Measurements from ENCODE around the gene BYSL. TPM values are rescaled to one million over a fixed set of nuclear protein-coding genes. Genes with fewer than 3 reads are reported as not detected.

BYSL gene
- total RNA-seq, 4 donors from 2014 or later: 4.4 to 12.4 (median 6.1) TPM

DNA sequence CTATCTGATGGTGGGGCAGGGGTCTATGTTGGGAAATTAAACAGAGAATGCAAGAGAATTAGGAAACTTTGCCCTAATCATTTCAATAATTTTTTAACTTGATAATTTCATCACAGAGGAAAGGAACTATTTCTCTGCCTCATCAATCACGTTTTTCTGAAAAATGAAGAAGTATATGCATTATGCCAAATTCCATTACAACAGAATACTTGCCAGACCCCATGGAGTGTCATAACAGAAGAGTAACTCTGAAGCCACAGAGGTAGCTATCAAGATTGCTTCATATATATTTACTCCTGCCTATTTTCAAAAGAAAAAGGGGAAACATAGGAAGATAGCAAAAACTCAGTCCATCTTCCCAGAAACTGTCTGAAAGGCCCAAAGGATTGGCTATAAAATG is 20.4 kb upstream of the BYSL start:
- H3K27ac ChIP-seq: no peak overlapping the region
- H3K4me1 ChIP-seq: peaks cover 0 to 7% (median 3%) of the 10 kb centered on the region in 4 donors
- H3K9me3 ChIP-seq: no peaks in the 10 kb centered on the region
- H3K4me3 ChIP-seq: no peak overlapping the region
- TF ChIP-seq CTCF (IDR thresholded peaks at IDR 0.05): no peak
- no peak for TF ChIP-seq POLR2A (IDR thresholded peaks at IDR 0.05)
- H3K27me3 ChIP-seq: no peaks in the 10 kb centered on the region
- H3K36me3 ChIP-seq: peaks cover 0 to 37% (median 0%) of the 10 kb centered on the region in 3 donors
- DNase-seq: no peak

DNA sequence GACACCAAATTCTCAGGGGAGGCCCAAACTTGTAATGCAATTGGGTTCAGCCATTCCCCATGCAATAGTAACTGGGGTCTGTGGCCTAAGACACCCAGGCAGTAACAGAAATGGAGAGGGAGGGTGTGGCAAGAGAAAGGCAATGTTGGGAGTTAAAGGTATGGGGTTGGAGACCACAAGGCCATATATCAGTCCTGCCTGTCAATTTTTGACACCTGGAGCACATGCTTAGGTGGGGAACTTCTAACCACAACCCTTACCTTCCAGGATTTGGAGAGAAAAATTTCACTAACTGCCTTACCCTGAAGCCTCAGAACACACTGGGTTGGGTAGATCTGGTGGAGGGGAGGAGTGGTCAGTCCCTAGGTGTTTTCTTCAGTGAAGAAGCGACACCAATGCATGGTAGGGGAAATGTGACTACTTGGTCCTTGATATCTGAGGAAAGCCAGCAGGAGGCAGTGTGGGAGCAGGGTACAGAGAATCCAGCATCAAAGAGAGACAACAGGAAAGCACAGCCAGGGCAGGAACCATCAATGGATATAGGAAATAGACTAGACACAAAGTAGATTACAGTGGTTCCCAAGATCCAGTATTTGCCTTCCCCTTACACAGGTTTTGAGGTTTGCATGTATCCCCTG is 19.3 kb upstream of the BYSL start:
- peaks cover 0 to 49% (median 0%) of the 10 kb centered on the region in 3 donors for H3K36me3 ChIP-seq
- no peak overlapping the region for H3K4me3 ChIP-seq
- H3K27me3 ChIP-seq: no peaks in the 10 kb centered on the region
- no peak overlapping the region for H3K27ac ChIP-seq
- TF ChIP-seq CTCF (IDR thresholded peaks at IDR 0.05) (peak in 4 of 6 experiments; percentile 26 to 45 (median 41)), POLR2A (IDR thresholded peaks at IDR 0.05) (no peak)
- H3K4me1 ChIP-seq: no peaks in the 10 kb centered on the region
- no peaks in the 10 kb centered on the region for H3K9me3 ChIP-seq
- peak in 2 of 3 donors; percentile 48 to 57 for DNase-seq

- DNase-seq: no peak
- Histone ChIP-seq H3K36me3 (peaks cover 0 to 72% (median 0%) of the 10 kb centered on the region in 3 donors), H3K27ac (no peak overlapping the region), H3K4me3 (no peak overlapping the region), H3K4me1 (peaks cover 0 to 2% (median 0%) of the 10 kb centered on the region in 4 donors), H3K9me3 (no peaks in the 10 kb centered on the region), H3K27me3 (no peaks in the 10 kb centered on the region)
- TF ChIP-seq CTCF (IDR thresholded peaks at IDR 0.05) (no peak), POLR2A (IDR thresholded peaks at IDR 0.05) (no peak)
These were observed 11.6 kb upstream of the BYSL start for GRCh38 chr6:41909727-41910126.

GRCh38 chr6:41914343-41914742 is 7.0 kb upstream of the BYSL start:
- H3K4me1 ChIP-seq: peaks cover 0 to 3% (median 0%) of the 10 kb centered on the region in 4 donors
- no peaks in the 10 kb centered on the region for H3K27me3 ChIP-seq
- no peaks in the 10 kb centered on the region for H3K9me3 ChIP-seq
- H3K36me3 ChIP-seq: peaks cover 0 to 47% (median 0%) of the 10 kb centered on the region in 3 donors
- DNase-seq: no peak
- TF ChIP-seq CTCF (IDR thresholded peaks at IDR 0.05) (no peak), POLR2A (IDR thresholded peaks at IDR 0.05) (no peak)
- no peak overlapping the region for H3K4me3 ChIP-seq
- H3K27ac ChIP-seq: no peak overlapping the region

GRCh38 chr6:41914869-41915530 is 6.3 kb upstream of the BYSL start:
- no peak overlapping the region for H3K4me3 ChIP-seq
- H3K27me3 ChIP-seq: no peaks in the 10 kb centered on the region
- H3K27ac ChIP-seq: no peak overlapping the region
- peaks cover 0 to 45% (median 0%) of the 10 kb centered on the region in 3 donors for H3K36me3 ChIP-seq
- peaks cover 0 to 5% (median 1%) of the 10 kb centered on the region in 4 donors for H3K4me1 ChIP-seq
- no peak for TF ChIP-seq POLR2A (IDR thresholded peaks at IDR 0.05)
- TF ChIP-seq CTCF (IDR thresholded peaks at IDR 0.05): no peak
- no peaks in the 10 kb centered on the region for H3K9me3 ChIP-seq
- no peak for DNase-seq
